Lower leg skin (tissue), 4 donors: ENCODE results near the gene CEP104. TPM values are rescaled to one million over a fixed set of nuclear protein-coding genes. Genes with fewer than 3 reads are reported as not detected.

Experiments
- DNase-seq, 2 donors: peaks; one replicate each; pipeline ENCODE4 v3.0.0-alpha.2; 2019; ENCODE audit warnings: low spot score in 2 of 2
- H3K4me3 ChIP-seq: fragments of 200-600 bp; sonication (generic); 2 replicates; pipeline ENCODE4 v1.5.1; 2017; ENCODE audit warnings: mild to moderate bottlenecking, low read depth; ENCODE audit not compliant: poor library complexity, severe bottlenecking
- POLR2A ChIP-seq, 2 donors: fragments of 450-650 bp; IDR thresholded peaks; one replicate each; pipeline ENCODE4 v1.6.1; 2016 to 2017; ENCODE audit warnings: antibody characterized with exemption in 2 of 2, mild to moderate bottlenecking in 1 of 2, moderate library complexity in 1 of 2
- WGBS, 2 donors: methylation state at CpG; one replicate each; pipeline ENCODE4 v1.1.5; 2018; 5-methylcytosine and 5-hydroxymethylcytosine counted together
- intact Hi-C: fragments of 100-400 bp; cut with DNase I; formaldehyde crosslinking; loops from one replicate; pipeline ENCODE4 v1.15.0; 2023; ENCODE audit warnings: low total_unique reads
- total RNA-seq, 4 donors: library from RNA; depleted of rRNA; stranded (reverse); fragments of >200 nt; gene quantifications; one replicate each; pipeline ENCODE4 v1.1.0, GENCODE V29; 2016
- TF ChIP-seq, protein P1 (sequence below), 3 donors: fragments of 450-650 bp; IDR thresholded peaks; one replicate each; pipeline ENCODE4 v1.5.1; 2016; ENCODE audit warnings: antibody characterized with exemption in 3 of 3, mild to moderate bottlenecking in 3 of 3, moderate library complexity in 2 of 3

Gene CEP104
- total RNA-seq, 4 donors from 2014 or later: 24.6 to 38.9 (median 33.1) TPM

DNA sequence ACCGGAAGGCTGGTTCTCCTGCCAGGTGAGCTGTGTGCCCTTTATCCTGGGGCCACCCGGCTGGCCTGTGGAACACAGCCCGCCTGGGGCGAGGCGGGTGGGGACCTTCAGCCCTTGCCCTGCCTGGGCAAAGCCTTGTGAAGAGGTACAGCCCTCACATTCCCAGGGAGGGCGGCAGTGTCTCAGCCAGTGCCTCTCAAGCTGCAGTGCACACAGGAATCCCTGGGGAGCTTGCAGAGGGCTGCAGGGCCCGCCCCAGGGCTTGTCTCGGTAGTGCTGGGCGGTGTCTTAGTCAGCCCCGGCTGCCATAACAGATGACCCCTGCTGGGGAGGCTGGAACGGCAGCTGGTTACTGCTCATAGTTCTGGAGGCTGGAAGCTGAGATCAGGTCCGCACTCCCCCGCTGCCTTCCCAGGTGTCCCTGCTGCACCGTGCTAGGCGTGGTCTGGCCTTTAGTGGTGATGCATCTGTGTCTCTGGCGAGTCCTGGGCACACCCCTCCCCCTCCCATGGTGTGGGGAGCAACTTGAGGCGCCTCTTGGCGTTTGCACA lies 12.8 kb upstream of the CEP104 start:
- 70 to 90% methylated on average over 9 to 17 of the region's 18 CpGs for WGBS, 2 donors
- intact Hi-C loops: no loop called here
- no peak for TF ChIP-seq POLR2A (IDR thresholded peaks at IDR 0.05)
- TF ChIP-seq, protein P1, sequence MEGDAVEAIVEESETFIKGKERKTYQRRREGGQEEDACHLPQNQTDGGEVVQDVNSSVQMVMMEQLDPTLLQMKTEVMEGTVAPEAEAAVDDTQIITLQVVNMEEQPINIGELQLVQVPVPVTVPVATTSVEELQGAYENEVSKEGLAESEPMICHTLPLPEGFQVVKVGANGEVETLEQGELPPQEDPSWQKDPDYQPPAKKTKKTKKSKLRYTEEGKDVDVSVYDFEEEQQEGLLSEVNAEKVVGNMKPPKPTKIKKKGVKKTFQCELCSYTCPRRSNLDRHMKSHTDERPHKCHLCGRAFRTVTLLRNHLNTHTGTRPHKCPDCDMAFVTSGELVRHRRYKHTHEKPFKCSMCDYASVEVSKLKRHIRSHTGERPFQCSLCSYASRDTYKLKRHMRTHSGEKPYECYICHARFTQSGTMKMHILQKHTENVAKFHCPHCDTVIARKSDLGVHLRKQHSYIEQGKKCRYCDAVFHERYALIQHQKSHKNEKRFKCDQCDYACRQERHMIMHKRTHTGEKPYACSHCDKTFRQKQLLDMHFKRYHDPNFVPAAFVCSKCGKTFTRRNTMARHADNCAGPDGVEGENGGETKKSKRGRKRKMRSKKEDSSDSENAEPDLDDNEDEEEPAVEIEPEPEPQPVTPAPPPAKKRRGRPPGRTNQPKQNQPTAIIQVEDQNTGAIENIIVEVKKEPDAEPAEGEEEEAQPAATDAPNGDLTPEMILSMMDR (IDR thresholded peaks at IDR 0.05): no peak
- no peak for DNase-seq
- H3K4me3 ChIP-seq: no peak overlapping the region

DNA sequence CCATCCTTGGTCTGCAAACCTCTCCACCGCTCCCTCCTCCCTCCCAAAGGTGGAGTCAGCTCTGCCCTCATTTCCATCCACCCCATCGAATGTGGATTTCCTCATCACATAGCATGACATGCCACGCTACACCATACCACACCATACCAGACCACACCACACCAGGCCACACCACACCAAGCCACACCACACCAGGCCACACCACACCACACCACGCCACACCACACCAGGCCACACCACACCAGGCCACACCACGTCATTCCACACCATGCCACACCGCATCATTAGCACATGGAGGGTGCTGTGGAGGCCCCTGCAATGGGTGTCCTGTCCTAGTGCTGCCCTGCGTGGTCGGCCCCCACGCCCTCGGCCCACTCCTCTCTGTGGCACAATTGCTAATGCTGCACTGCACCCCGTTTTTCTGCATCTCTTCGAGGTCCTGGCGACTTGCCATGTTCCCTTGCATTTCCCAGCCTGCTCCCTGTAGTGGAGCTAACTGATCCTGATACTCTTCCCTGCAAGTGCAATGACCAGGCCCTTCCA lies 11.5 kb upstream of the CEP104 start:
- intact Hi-C loops: no loop called here
- TF ChIP-seq POLR2A (IDR thresholded peaks at IDR 0.05): no peak
- TF ChIP-seq, protein P1 (IDR thresholded peaks at IDR 0.05): no peak
- no peak for DNase-seq
- 84 to 89% methylated on average over 13 of the region's 13 CpGs for WGBS, 2 donors
- no peak overlapping the region for H3K4me3 ChIP-seq

DNA sequence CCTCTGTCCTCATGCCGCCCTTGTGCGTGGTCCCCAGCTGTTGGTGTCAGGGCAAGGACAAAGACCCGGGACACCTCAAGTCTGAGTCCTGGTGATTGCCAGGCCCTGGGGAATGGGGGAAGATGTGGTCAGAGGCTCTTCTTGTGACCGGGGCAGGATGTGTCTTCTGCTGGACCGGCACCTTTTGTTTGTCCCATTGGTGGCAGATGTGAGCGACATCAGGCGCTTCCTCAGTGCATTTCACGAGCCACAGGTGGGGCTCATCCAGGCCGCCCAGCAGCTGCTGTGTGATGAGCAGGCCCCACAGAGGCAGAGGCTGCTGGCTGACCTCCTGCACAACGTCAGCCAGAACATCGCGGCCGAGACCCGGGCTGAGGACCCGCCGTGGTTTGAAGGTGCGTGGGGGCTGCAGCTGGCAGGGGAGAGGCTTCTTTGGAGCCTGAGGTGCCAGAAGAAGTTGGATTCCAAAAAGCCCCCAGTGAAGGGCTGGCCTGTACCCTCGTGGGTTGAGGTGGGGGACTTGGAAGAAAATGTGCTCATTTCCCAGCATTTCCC lies 8.7 kb upstream of the CEP104 start:
- no peak for TF ChIP-seq POLR2A (IDR thresholded peaks at IDR 0.05)
- TF ChIP-seq, protein P1 (IDR thresholded peaks at IDR 0.05): no peak
- 86% methylated on average over 18 of the region's 18 CpGs for WGBS, 2 donors
- intact Hi-C loops: no loop called here
- DNase-seq: no peak
- H3K4me3 ChIP-seq: no peak overlapping the region

DNA sequence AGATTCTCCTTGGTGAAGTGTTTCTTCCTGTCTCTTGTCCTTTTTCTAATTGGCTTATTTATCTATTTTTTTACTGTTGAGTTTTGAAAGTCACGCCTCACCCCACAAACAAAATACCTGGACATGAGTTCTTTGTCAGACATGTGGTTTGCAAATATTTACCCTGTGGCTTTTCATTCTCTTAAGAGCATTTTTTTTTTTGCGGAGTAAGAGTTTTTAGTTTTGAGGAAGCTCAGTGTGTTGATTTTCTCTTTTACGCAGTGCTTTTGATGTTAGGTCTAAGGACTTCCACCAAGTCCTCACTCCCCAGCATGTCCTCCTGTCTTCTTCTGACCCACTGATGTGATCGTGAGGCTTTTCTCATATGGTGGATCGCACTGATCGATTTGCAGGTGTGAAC lies 7.9 kb upstream of the CEP104 start:
- intact Hi-C loops: no loop called here
- no peak for DNase-seq
- no peak for TF ChIP-seq POLR2A (IDR thresholded peaks at IDR 0.05)
- TF ChIP-seq, protein P1 (IDR thresholded peaks at IDR 0.05): no peak
- 85 to 90% methylated on average over 6 of the region's 6 CpGs for WGBS, 2 donors
- no peak overlapping the region for H3K4me3 ChIP-seq

DNA sequence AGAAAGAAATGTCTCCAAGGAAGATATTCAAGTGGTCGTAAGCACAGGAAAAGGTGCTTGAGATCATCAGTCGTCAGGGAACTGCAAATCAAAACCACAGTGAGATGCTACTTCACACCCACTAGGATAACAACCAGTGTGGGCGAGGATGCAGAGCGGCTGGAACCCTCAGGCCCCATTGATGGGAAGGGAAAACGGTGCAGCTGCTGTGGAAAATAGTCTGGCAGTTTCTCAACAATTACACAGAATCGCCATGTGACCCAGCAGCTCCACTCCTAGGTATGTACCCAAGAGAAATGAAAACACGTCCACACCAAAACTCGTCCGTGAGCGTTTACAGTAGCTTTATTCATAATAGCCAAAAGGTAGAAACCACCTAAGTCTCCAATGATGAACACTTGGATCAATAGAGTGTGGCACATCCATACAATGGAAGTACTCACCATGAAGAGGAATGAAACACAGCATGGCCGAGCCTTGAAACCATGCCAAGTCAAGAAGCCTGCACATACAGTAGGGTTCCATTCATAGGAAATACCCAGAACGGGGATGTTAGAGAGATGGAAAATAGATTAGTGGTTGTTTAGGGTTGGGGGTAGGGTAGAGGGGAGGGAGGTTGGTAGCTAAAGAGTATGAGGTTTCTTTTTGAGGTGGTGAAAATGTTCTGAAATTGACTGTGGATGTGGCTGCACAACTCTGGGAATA lies 6.4 kb upstream of the CEP104 start:
- H3K4me3 ChIP-seq: no peak overlapping the region
- intact Hi-C loops: no loop called here
- no peak for DNase-seq
- no peak for TF ChIP-seq POLR2A (IDR thresholded peaks at IDR 0.05)
- TF ChIP-seq, protein P1 (IDR thresholded peaks at IDR 0.05): no peak
- WGBS, 2 donors: 75 to 80% methylated on average over 12 of the region's 12 CpGs
